ENCODE measurements around the gene IQGAP1. TPM values are rescaled to one million over a fixed set of nuclear protein-coding genes. Genes with fewer than 3 reads are reported as not detected.

The IQGAP1 gene
- total and polyA plus RNA-seq, 2 of the 4 experiments (the other 2 are of a cell fraction): 87.5 to 207 TPM

DNA sequence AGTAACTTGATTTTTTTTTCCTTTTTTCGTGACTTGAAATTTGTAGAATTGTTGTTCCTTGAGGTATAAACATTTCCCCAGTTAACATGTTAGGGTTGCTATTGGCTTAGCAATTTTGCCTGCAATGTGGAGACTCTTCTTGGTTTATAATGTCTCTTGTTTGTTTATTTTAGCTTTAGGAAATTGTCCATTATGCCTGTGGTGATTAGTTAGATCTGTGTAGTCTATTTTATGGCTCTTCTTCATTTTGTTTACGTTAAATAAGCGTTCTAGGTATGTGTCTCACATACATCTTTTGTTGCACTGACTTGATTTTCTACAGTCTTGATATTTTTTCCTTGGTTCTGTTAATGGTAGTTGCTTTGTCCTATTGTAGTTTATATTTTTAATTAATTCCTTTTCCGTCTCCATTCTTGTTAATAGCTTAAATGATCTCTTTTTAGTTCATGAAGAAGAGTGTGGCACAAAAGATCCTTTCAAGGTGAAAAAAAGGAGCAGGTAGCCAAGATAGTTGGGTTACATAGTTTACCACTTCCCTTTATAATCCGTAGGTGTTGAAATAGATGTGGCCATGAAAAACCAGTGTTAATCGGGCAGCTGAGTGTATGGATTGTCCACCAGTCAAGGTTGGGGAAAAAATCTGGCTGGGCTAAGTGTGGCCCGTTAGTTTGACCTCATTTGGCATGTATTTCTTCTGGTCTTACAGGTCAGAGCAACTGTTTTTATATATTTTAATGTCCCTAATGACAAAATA, 12.1 kb downstream of the IQGAP1 start:
- WGBS, 2 experiments (ENCODE audit: extremely low coverage in 2 of 2, insufficient read length in 1 of 2): 60% methylated on average over 1 of the region's 7 CpGs; no CpG with 5 or more reads in 1 of the 2 experiments
- Histone ChIP-seq H3K36me3 (ENCODE audit: control insufficient read depth, insufficient read depth, low read length) (peaks cover 3% of the 10 kb centered on the region), H3K4me2 (ENCODE audit: low read depth, low read length) (peak overlapping the region; percentile 96), H3K18ac (ENCODE audit: low read depth, low read length) (no peak overlapping the region; the same call in 1 of the 2 replicates), H2BK120ac (ENCODE audit: low read depth, low read length) (0 out of 2 replicates have a peak overlapping the region, but pooled peaks have one; percentile 2), H2AFZ (replicated peaks; ENCODE audit: low read length, poor library complexity) (no peak overlapping the region), H3K9ac (ENCODE audit: low read depth, low read length) (no peak overlapping the region), H3K23ac (ENCODE audit: low read depth, low read length) (no peak overlapping the region; the same call in 1 of the 2 replicates), H3K9me3 (ENCODE audit: control insufficient read depth, insufficient read depth, low read length) (no peaks in the 10 kb centered on the region), H4K20me1 (ENCODE audit: insufficient read depth, low read length) (peaks cover 78% of the 10 kb centered on the region), H3K4me3 (ENCODE audit: insufficient read depth, low read depth, low read length) (no peak overlapping the region), H3K27ac (ENCODE audit: insufficient read depth, low read length) (peak overlapping the region; percentile 49; the same call in 1 of the 2 replicates), H2BK5ac (ENCODE audit: low read depth, low read length, poor library complexity, severe bottlenecking) (peak overlapping the region; percentile 75), H3K4me1 (ENCODE audit: control insufficient read depth, insufficient read depth, low read length) (peaks cover 16% of the 10 kb centered on the region; the same call in 1 of the 2 replicates), H3K4ac (ENCODE audit: low read depth, low read length) (no peak overlapping the region), H3K9me1 (ENCODE audit: insufficient read depth, low read length) (peaks cover 14% of the 10 kb centered on the region), H2AK5ac (ENCODE audit: low read depth, low read length) (no peak overlapping the region), H3K14ac (replicated peaks; ENCODE audit: low read depth, low read length) (no peak overlapping the region), H2AK9ac (replicated peaks; ENCODE audit: low read depth, low read length, poor library complexity) (no peak overlapping the region), H4K5ac (ENCODE audit: low read depth, low read length) (no peak overlapping the region), H3K27me3 (ENCODE audit: control insufficient read depth, insufficient read depth, low read length) (no peaks in the 10 kb centered on the region), H3K56ac (ENCODE audit: extremely low read depth, insufficient read depth, low read length) (no peak overlapping the region), H2BK20ac (ENCODE audit: low read depth, low read length) (no peak overlapping the region; the same call in 1 of the 2 replicates), H4K8ac (ENCODE audit: low read depth in 2 of 2, low read length in 2 of 2) (0 out of 4 replicates have a peak overlapping the region, but pooled peaks of 1 of the 2 experiments have one; percentile 1), H3K79me1 (ENCODE audit: low read depth in 1 of 2, low read length in 2 of 2) (peaks cover 10 to 45% of the 10 kb centered on the region in 2 experiments; a peak in 3 of 4 replicates), H2BK15ac (ENCODE audit: low read depth, low read length) (0 out of 3 replicates have a peak overlapping the region, but pooled peaks have one; percentile 10), H4K91ac (ENCODE audit: insufficient read depth, low read depth, low read length) (no peak overlapping the region)
- intact Hi-C loops (cut with micrococcal nuclease): loop anchor here (1.0 kb wide), 1 partner anchor 12 kb away; the partner anchor contains the start of gene IQGAP1
- DNase-seq (no peak), ATAC-seq (ENCODE audit: low read depth) (peak; percentile 12; the same call in 1 of the 2 replicates)
- TF ChIP-seq NFE2L2 (IDR thresholded peaks at IDR 0.05; ENCODE audit: low read depth, low read length): no peak
- TF ChIP-seq RAD21 (IDR thresholded peaks at IDR 0.05; ENCODE audit: low read length): no peak
- TF ChIP-seq MAFK (IDR thresholded peaks at IDR 0.05; ENCODE audit: low read depth, low read length): no peak
- no peak for TF ChIP-seq ELK1 (IDR thresholded peaks at IDR 0.05; ENCODE audit: borderline replicate concordance, low read depth, low read length)
- TF ChIP-seq MXI1 (IDR thresholded peaks at IDR 0.05; ENCODE audit: borderline replicate concordance, low read depth, low read length): no peak
- TF ChIP-seq, protein P1, sequence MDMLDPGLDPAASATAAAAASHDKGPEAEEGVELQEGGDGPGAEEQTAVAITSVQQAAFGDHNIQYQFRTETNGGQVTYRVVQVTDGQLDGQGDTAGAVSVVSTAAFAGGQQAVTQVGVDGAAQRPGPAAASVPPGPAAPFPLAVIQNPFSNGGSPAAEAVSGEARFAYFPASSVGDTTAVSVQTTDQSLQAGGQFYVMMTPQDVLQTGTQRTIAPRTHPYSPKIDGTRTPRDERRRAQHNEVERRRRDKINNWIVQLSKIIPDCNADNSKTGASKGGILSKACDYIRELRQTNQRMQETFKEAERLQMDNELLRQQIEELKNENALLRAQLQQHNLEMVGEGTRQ (IDR thresholded peaks at IDR 0.05; ENCODE audit: low read depth, low read length): no peak
- no peak for TF ChIP-seq RFX5 (IDR thresholded peaks at IDR 0.05; ENCODE audit: low read depth, low read length)
- ChIA-PET POLR2A (ENCODE audit: unreplicated experiment) (no interaction called here), CTCF (no interaction called here)
- dilution Hi-C loops (cut with HindIII; ENCODE audit: low sequenced_read_pairs, unreplicated experiment): no loop called here
- no TSS peak for BruUV-seq (replicated peaks)
- in situ Hi-C loops (cut with MboI; ENCODE audit: low sequenced_read_pairs): no loop called here
